IMR-90 (cell line): ENCODE data around the gene GNPTG. TPM values are rescaled to one million over a fixed set of nuclear protein-coding genes. Genes with fewer than 3 reads are reported as not detected.

Experiments used
- ATAC-seq: fragments of 200-7000 bp; cut with Tn5 transposase; 2 replicates; pipeline ENCODE4 v1.9.1; 2020; ENCODE audit warnings: low read depth, mild to moderate bottlenecking, moderate library complexity
- Bru-seq: library from RNA; stranded (reverse); fragments of 400-500 nt; gene quantifications from one replicate; lab custom pipeline; 2021; lab: Mats Ljungman, UMichigan
- BruChase-seq, 2 experiments: library from RNA; stranded (reverse); fragments of 400-500 nt; gene quantifications; one replicate each; lab custom pipeline; 2021; lab: Mats Ljungman, UMichigan
- BruUV-seq: library from RNA; stranded (reverse); fragments of 400-500 nt; replicated peaks from 2 replicates; lab custom pipeline; 2021; lab: Mats Ljungman, UMichigan
- CTCF ChIA-PET: fragments of 300-600 bp; formaldehyde crosslinking; extraction: SDS; loops from one replicate; lab custom pipeline; 2021; ENCODE audit warnings: antibody characterized with exemption; lab: Yijun Ruan, JAX
- POLR2A ChIA-PET: fragments of 300-600 bp; sonication (Branson Sonifier 250); formaldehyde crosslinking; loops from one replicate; lab custom pipeline; 2022; ENCODE audit warnings: antibody characterized with exemption; ENCODE audit not compliant: unreplicated experiment; lab: Charles Lee
- DNase-seq: peaks from one replicate; pipeline ENCODE4 v3.0.0; 2013
- H2AFZ ChIP-seq: replicated peaks from 2 replicates; pipeline ENCODE3; 2013; ENCODE audit warnings: low read length, mild to moderate bottlenecking; ENCODE audit not compliant: poor library complexity
- H2AK5ac ChIP-seq: 2 replicates; pipeline ENCODE4 v1.6.1; 2013; ENCODE audit warnings: low read depth, low read length, inconsistent platforms
- H2AK9ac ChIP-seq: replicated peaks from 2 replicates; pipeline ENCODE3; 2013; ENCODE audit warnings: mild to moderate bottlenecking, low read depth, low read length, moderate library complexity; ENCODE audit not compliant: poor library complexity
- H2BK120ac ChIP-seq: 2 replicates; pipeline ENCODE4 v1.6.1; 2013; ENCODE audit warnings: low read depth, low read length, inconsistent platforms
- H2BK15ac ChIP-seq: 3 replicates; pipeline ENCODE4 v1.6.1; 2013; ENCODE audit warnings: low read depth, low read length, inconsistent platforms
- H2BK20ac ChIP-seq: 2 replicates; pipeline ENCODE4 v1.6.1; 2013; ENCODE audit warnings: low read depth, mild to moderate bottlenecking, inconsistent platforms, low read length, moderate library complexity
- H2BK5ac ChIP-seq: 2 replicates; pipeline ENCODE4 v1.6.1; 2013; ENCODE audit warnings: mild to moderate bottlenecking, low read depth, low read length, inconsistent platforms; ENCODE audit not compliant: poor library complexity, severe bottlenecking
- H3K14ac ChIP-seq: replicated peaks from 2 replicates; pipeline ENCODE4 v1.6.1; 2013; ENCODE audit warnings: low read depth, low read length, inconsistent platforms
- H3K18ac ChIP-seq: 2 replicates; pipeline ENCODE4 v1.6.1; 2013; ENCODE audit warnings: low read depth, low read length, control low read depth
- H3K23ac ChIP-seq: 2 replicates; pipeline ENCODE4 v1.6.1; 2013; ENCODE audit warnings: low read depth, low read length, inconsistent platforms
- H3K27ac ChIP-seq: 2 replicates; pipeline ENCODE4 v1.5.1; 2013; ENCODE audit warnings: mild to moderate bottlenecking, control low read depth, low read length; ENCODE audit not compliant: insufficient read depth
- H3K27me3 ChIP-seq: 2 replicates; pipeline ENCODE4 v1.6.1; 2013; ENCODE audit warnings: low read length; ENCODE audit not compliant: control insufficient read depth, insufficient read depth
- H3K36me3 ChIP-seq: 2 replicates; pipeline ENCODE4 v1.6.1; 2013; ENCODE audit warnings: low read length, mixed read lengths; ENCODE audit not compliant: control insufficient read depth, insufficient read depth
- H3K4ac ChIP-seq: 2 replicates; pipeline ENCODE4 v1.6.1; 2013; ENCODE audit warnings: low read depth, low read length, inconsistent platforms
- H3K4me1 ChIP-seq: 2 replicates; pipeline ENCODE4 v1.6.1; 2013; ENCODE audit warnings: low read length, mixed read lengths; ENCODE audit not compliant: control insufficient read depth, insufficient read depth
- H3K4me2 ChIP-seq: 2 replicates; pipeline ENCODE4 v1.6.1; 2013; ENCODE audit warnings: low read depth, mild to moderate bottlenecking, control low read depth, low read length, moderate library complexity
- H3K4me3 ChIP-seq: 2 replicates; pipeline ENCODE4 v1.5.1; 2013; ENCODE audit warnings: low read depth, mild to moderate bottlenecking, control low read depth, low read length, moderate library complexity; ENCODE audit not compliant: insufficient read depth
- H3K56ac ChIP-seq: 2 replicates; pipeline ENCODE4 v1.6.1; 2013; ENCODE audit warnings: low read length, inconsistent platforms; ENCODE audit not compliant: insufficient read depth; ENCODE audit errors: extremely low read depth
- H3K79me1 ChIP-seq, 2 experiments: 2 replicates each; pipeline ENCODE4 v1.6.1; 2013; ENCODE audit warnings: low read length in 2 of 2, inconsistent platforms in 1 of 2, low read depth in 1 of 2
- H3K9ac ChIP-seq: 2 replicates; pipeline ENCODE4 v1.6.1; 2013; ENCODE audit warnings: low read depth, low read length, control low read depth
- H3K9me1 ChIP-seq: 2 replicates; pipeline ENCODE4 v1.6.1; 2013; ENCODE audit warnings: low read length, inconsistent platforms; ENCODE audit not compliant: insufficient read depth
- H3K9me3 ChIP-seq: 2 replicates; pipeline ENCODE4 v1.6.1; 2013; ENCODE audit warnings: low read length; ENCODE audit not compliant: control insufficient read depth, insufficient read depth
- H4K20me1 ChIP-seq: 2 replicates; pipeline ENCODE4 v1.6.1; 2013; ENCODE audit warnings: low read length, inconsistent platforms; ENCODE audit not compliant: insufficient read depth
- H4K5ac ChIP-seq: 2 replicates; pipeline ENCODE4 v1.6.1; 2013; ENCODE audit warnings: mild to moderate bottlenecking, low read depth, low read length, control low read depth
- H4K8ac ChIP-seq, 2 experiments: 2 replicates each; pipeline ENCODE4 v1.6.1; 2013; ENCODE audit warnings: low read depth in 2 of 2, low read length in 2 of 2, control low read depth in 1 of 2, inconsistent platforms in 1 of 2
- H4K91ac ChIP-seq: 2 replicates; pipeline ENCODE4 v1.6.1; 2013; ENCODE audit warnings: low read depth, low read length, inconsistent platforms; ENCODE audit not compliant: insufficient read depth
- BHLHE40 ChIP-seq: fragments of 150-350 bp; IDR thresholded peaks from 2 replicates; pipeline ENCODE4 v1.6.1; 2016; ENCODE audit warnings: mild to moderate bottlenecking, low read depth, low read length
- CEBPB ChIP-seq: IDR thresholded peaks from 2 replicates; pipeline ENCODE4 v1.6.1; 2012; ENCODE audit warnings: low read depth, low read length, improper control_type of control experiment
- CHD1 ChIP-seq: IDR thresholded peaks from 2 replicates; pipeline ENCODE4 v1.6.1; 2012; ENCODE audit warnings: low read depth, low read length, improper control_type of control experiment
- ELK1 ChIP-seq: fragments of 150-350 bp; IDR thresholded peaks from 2 replicates; pipeline ENCODE4 v1.6.1; 2016; ENCODE audit warnings: low read depth, mild to moderate bottlenecking, low read length, moderate library complexity, borderline replicate concordance
- FOS ChIP-seq: fragments of 150-350 bp; IDR thresholded peaks from 2 replicates; pipeline ENCODE4 v1.6.1; 2016; ENCODE audit warnings: low read depth, low read length
- MXI1 ChIP-seq: IDR thresholded peaks from 2 replicates; pipeline ENCODE4 v1.6.1; 2012; ENCODE audit warnings: low read depth, mild to moderate bottlenecking, low read length, moderate library complexity, borderline replicate concordance
- NFE2L2 ChIP-seq: fragments of 150-350 bp; IDR thresholded peaks from 2 replicates; pipeline ENCODE4 v1.6.1; 2016; ENCODE audit warnings: low read depth, mild to moderate bottlenecking, low read length
- POLR2A ChIP-seq: IDR thresholded peaks from 2 replicates; pipeline ENCODE4 v1.6.1; 2012; ENCODE audit warnings: mild to moderate bottlenecking, low read depth, low read length
- RAD21 ChIP-seq: IDR thresholded peaks from 2 replicates; pipeline ENCODE4 v1.6.1; 2012; ENCODE audit warnings: low read length, improper control_type of control experiment
- RCOR1 ChIP-seq: IDR thresholded peaks from 2 replicates; pipeline ENCODE4 v1.6.1; 2012; ENCODE audit warnings: mild to moderate bottlenecking, low read length, improper control_type of control experiment; ENCODE audit not compliant: insufficient replicate concordance
- RFX5 ChIP-seq: IDR thresholded peaks from 2 replicates; pipeline ENCODE4 v1.8.0; 2012; ENCODE audit warnings: low read depth, mild to moderate bottlenecking, low read length, moderate library complexity
- SMC3 ChIP-seq: fragments of 150-350 bp; IDR thresholded peaks from 2 replicates; pipeline ENCODE4 v1.6.1; 2016; ENCODE audit warnings: low read depth, mild to moderate bottlenecking, antibody characterized with exemption, low read length, moderate library complexity
- USF2 ChIP-seq: fragments of 150-350 bp; IDR thresholded peaks from 2 replicates; pipeline ENCODE4 v1.6.1; 2017; ENCODE audit warnings: mild to moderate bottlenecking, antibody characterized with exemption, low read length, low read depth
- WGBS, 2 experiments: methylation state at CpG; one replicate each; pipeline versions ENCODE4 v1.1.5 to v1.1.7; 2013; ENCODE audit warnings: missing lambda C conversion rate in 2 of 2; ENCODE audit not compliant: insufficient read length in 1 of 2; ENCODE audit errors: extremely low coverage in 2 of 2; 5-methylcytosine and 5-hydroxymethylcytosine counted together
- dilution Hi-C: fragments of 300-500 bp; cut with HindIII; formaldehyde crosslinking; loops from one replicate; pipeline ENCODE4 v1.14.3; 2018; ENCODE audit warnings: low sequenced_read_pairs; ENCODE audit not compliant: unreplicated experiment
- in situ Hi-C: fragments of 300-500 bp; cut with MboI; formaldehyde crosslinking; loops from 3 replicates; pipeline ENCODE4 v1.14.3; 2019; ENCODE audit warnings: low sequenced_read_pairs, inconsistent platforms, mixed read lengths
- intact Hi-C: fragments of 100-400 bp; cut with micrococcal nuclease; formaldehyde crosslinking; loops from 2 replicates; pipeline ENCODE4 v1.10.0; 2022
- long read RNA-seq: library from polyadenylated mRNA; unstranded; transcript quantifications from one replicate; pipeline ENCODE4 v2.0.0, GENCODE V29; 2021; ENCODE audit not compliant: unreplicated experiment
- polyA plus RNA-seq, 3 experiments: library from polyadenylated mRNA; depleted of rRNA; stranded (reverse); fragments of >200 nt; gene quantifications; 2 replicates each; pipeline ENCODE4 v1.2.3, GENCODE V29; 2012; ENCODE audit warnings: low replicate concordance in 1 of 3
- total RNA-seq: library from RNA; depleted of rRNA; stranded (reverse); fragments of >200 nt; gene quantifications from 2 replicates; pipeline ENCODE4 v1.2.3, GENCODE V29; 2012; rRNA removed

Gene GNPTG
- 14.7 and 14.9 TPM in 2 replicates for total RNA-seq
- 70.8 and 85.2 TPM in 2 replicates for polyA plus RNA-seq (2012; rRNA removed)
- 103 and 128 TPM in 2 replicates for polyA plus RNA-seq (2012; cell fraction: cytosol; rRNA removed)
- polyA plus RNA-seq (2012; cell fraction: nucleus; rRNA removed; ENCODE audit: low replicate concordance), result 113 and 180 TPM in 2 replicates
- Bru-seq, nascent RNA, result percentile 77 among the genes with signal in this experiment
- BruChase-seq, experiment 1, labeled RNA remaining after a 6-hour chase, result percentile 91 among the genes with signal in this experiment
- BruChase-seq, experiment 2, labeled RNA remaining after a 2-hour chase, result percentile 90 among the genes with signal in this experiment
- long read RNA-seq, transcript GNPTG-201 (11 exons, 1,983 nt), result major isoform, 66 of 105 reads
- long read RNA-seq, partial matches to known transcripts, result 21 of 105 reads
- long read RNA-seq, other reads (novel, unspliced or antisense), result 18 of 105 reads

- peak within 1 kb of the TSS; percentile 57; the same call in 1 of the 2 replicates for H4K91ac ChIP-seq
- peak; percentile 95 for ATAC-seq
- 0% methylated on average over 52 of the region's 98 CpGs; no CpG with 5 or more reads in 1 of the 2 experiments for WGBS, 2 experiments
- ChIA-PET POLR2A (no interaction called here), CTCF (no interaction called here)
- H3K9ac ChIP-seq, result peak within 1 kb of the TSS; percentile 93
- H4K8ac ChIP-seq, result peak within 1 kb of the TSS; percentile 79 to 87
- H3K56ac ChIP-seq, result 0 out of 2 replicates have a peak within 1 kb of the TSS, but pooled peaks have one; percentile 57
- no peaks in the 10 kb centered on the region for H3K9me1 ChIP-seq
- dilution Hi-C loops (no loop called here), in situ Hi-C loops (no loop called here), intact Hi-C loops (no loop called here)
- no peak within 1 kb of the TSS for H3K18ac ChIP-seq
- TSS peak; percentile 51 for BruUV-seq
- 0 out of 2 replicates have a peak within 1 kb of the TSS, but pooled peaks have one; percentile 29 for H3K14ac ChIP-seq
- no peak within 1 kb of the TSS for H2BK20ac ChIP-seq
- peak; percentile 89 for DNase-seq
- H2AK5ac ChIP-seq, result peak within 1 kb of the TSS; percentile 91; the same call in 1 of the 2 replicates
- peak within 1 kb of the TSS; percentile 99 for H2AFZ ChIP-seq
- peak within 1 kb of the TSS; percentile 56 for H3K27ac ChIP-seq
- peak within 1 kb of the TSS; percentile 82 for H3K4me3 ChIP-seq
- H3K79me1 ChIP-seq, result peaks cover 28 to 65% of the 10 kb centered on the region in 2 experiments
- H4K5ac ChIP-seq, result peak within 1 kb of the TSS; percentile 48
- H3K9me3 ChIP-seq, result no peaks in the 10 kb centered on the region
- H3K36me3 ChIP-seq, result peaks cover 25% of the 10 kb centered on the region
- peak within 1 kb of the TSS; percentile 99 for H3K4me2 ChIP-seq
- H2AK9ac ChIP-seq, result peak within 1 kb of the TSS; percentile 99
- H3K27me3 ChIP-seq, result no peaks in the 10 kb centered on the region
- peak within 1 kb of the TSS; percentile 80 for H3K4ac ChIP-seq
- no peak within 1 kb of the TSS for H2BK120ac ChIP-seq
- peak within 1 kb of the TSS; percentile 61 for H2BK5ac ChIP-seq
- H3K4me1 ChIP-seq, result peaks cover 9% of the 10 kb centered on the region
- H4K20me1 ChIP-seq, result peaks cover 24% of the 10 kb centered on the region
- no peak within 1 kb of the TSS for H2BK15ac ChIP-seq
- peak within 1 kb of the TSS; percentile 82 for H3K23ac ChIP-seq
- TF ChIP-seq RFX5 (no peak), RAD21 (no peak), USF2 (peak; percentile 100), MXI1 (peak; percentile 76), CEBPB (no peak), SMC3 (no peak), POLR2A (peak; percentile 48; the same call in 1 of the 2 replicates), NFE2L2 (no peak), ELK1 (0 out of 2 replicates have a peak, but pooled peaks have one; percentile 79), RCOR1 (no peak), CHD1 (no peak), BHLHE40 (peak; percentile 90), FOS (peak; percentile 69)
These were observed at the start of gene GNPTG, which contains the start of gene TSR3 for GRCh38 chr16:1351582-1352362. TSS of gene GNPTG (plus strand) at chr16:1351931. CDS start at chr16:1351966, 35 bp downstream. TSS of gene TSR3 (minus strand) at chr16:1351878. CDS start at chr16:1351804, 74 bp downstream.
